OCI-LY7 (cell line): Measurements from ENCODE around the gene ZIC2.

Experiments used
- EZH2phosphoT487 ChIP-seq: fragments of 200-600 bp; sonication (generic); IDR thresholded peaks from 2 replicates; pipeline ENCODE4 v1.6.1; 2018; ENCODE audit warnings: low read depth, borderline replicate concordance, mild to moderate bottlenecking, mixed run types, antibody characterized with exemption, low read length, moderate library complexity, mixed read lengths
- TF ChIP-seq, protein P1 (sequence below): fragments of 200-600 bp; sonication (generic); conservative IDR thresholded peaks from 2 replicates; pipeline ENCODE4 v1.5.1; 2014; ENCODE audit warnings: mild to moderate bottlenecking, antibody characterized with exemption, low read length, moderate library complexity, mixed read lengths

DNA sequence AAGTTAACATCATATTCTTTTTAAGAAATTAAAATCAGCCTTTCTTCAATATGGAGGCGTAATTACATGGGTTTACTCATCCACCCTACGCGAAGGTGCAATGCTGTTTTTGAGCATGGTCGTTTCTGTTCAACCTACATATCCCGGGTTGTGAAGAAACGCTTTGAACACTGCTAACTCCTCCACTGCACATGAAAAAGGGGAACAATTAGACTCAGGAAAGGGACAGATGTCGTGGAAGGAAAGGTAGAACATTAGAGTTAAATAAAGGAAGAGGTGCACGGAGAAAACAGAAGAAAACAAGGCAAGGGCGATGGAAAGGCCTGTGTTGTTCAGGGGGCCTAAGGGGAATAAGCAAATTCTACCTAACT, 14.1 kb upstream of the ZIC2 start:
- TF ChIP-seq, protein P1, sequence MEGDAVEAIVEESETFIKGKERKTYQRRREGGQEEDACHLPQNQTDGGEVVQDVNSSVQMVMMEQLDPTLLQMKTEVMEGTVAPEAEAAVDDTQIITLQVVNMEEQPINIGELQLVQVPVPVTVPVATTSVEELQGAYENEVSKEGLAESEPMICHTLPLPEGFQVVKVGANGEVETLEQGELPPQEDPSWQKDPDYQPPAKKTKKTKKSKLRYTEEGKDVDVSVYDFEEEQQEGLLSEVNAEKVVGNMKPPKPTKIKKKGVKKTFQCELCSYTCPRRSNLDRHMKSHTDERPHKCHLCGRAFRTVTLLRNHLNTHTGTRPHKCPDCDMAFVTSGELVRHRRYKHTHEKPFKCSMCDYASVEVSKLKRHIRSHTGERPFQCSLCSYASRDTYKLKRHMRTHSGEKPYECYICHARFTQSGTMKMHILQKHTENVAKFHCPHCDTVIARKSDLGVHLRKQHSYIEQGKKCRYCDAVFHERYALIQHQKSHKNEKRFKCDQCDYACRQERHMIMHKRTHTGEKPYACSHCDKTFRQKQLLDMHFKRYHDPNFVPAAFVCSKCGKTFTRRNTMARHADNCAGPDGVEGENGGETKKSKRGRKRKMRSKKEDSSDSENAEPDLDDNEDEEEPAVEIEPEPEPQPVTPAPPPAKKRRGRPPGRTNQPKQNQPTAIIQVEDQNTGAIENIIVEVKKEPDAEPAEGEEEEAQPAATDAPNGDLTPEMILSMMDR = no peak
- no peak for TF ChIP-seq EZH2phosphoT487
